ENCODE results near the gene ZNF655. TPM values are rescaled to one million over a fixed set of nuclear protein-coding genes. Genes with fewer than 3 reads are reported as not detected.

The ZNF655 gene
- total and polyA plus RNA-seq, 2 of the 4 experiments (the other 2 are of a cell fraction), result 49.6 to 54.7 TPM

DNA sequence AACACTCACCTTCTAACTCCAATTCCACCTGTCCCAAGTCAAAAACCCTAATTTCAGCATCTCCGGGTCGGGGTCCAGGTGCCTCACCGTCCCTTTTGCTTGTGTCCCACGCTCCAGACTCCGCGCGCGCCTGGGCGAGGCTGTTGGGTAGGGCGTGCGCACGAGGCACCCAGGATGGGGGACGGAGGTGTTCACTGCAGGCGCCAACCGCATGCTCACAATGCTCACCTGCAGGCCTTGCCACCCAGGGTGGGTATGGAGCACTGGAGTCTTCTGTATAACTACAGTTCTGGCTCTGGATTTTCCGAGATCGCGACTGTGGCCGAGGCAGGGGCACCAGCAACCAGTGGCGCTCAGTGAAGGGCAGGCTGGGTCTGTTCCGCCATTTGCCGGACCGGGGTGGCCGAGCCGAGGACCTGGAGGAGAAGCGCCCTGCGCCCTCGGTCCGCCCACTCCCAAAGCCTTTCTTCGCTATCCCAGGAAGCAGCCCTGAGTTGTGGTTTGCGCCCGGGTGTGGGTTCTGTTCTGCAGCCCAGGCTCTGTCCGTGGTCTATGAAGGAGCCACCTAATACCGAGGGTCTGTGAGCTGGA is 15.3 kb upstream of the ZNF655 start:
- H4K5ac ChIP-seq (ENCODE audit: low read depth, low read length), result no peak overlapping the region
- no peak overlapping the region for H3K18ac ChIP-seq (ENCODE audit: low read depth, low read length)
- POLR2A ChIA-PET (ENCODE audit: unreplicated experiment), result no interaction called here
- H4K20me1 ChIP-seq (ENCODE audit: insufficient read depth, low read length), result no peaks in the 10 kb centered on the region
- H3K4me2 ChIP-seq (ENCODE audit: low read depth, low read length), result no peak overlapping the region
- no TSS peak for BruUV-seq (replicated peaks)
- H3K14ac ChIP-seq (replicated peaks; ENCODE audit: low read depth, low read length), result no peak overlapping the region
- no peaks in the 10 kb centered on the region for H3K27me3 ChIP-seq (ENCODE audit: control insufficient read depth, insufficient read depth, low read length)
- H3K4me3 ChIP-seq (ENCODE audit: insufficient read depth, low read depth, low read length), result no peak overlapping the region
- H3K4ac ChIP-seq (ENCODE audit: low read depth, low read length), result no peak overlapping the region
- no peak overlapping the region for H2BK120ac ChIP-seq (ENCODE audit: low read depth, low read length)
- H2AFZ ChIP-seq (replicated peaks; ENCODE audit: low read length, poor library complexity), result no peak overlapping the region
- H3K56ac ChIP-seq (ENCODE audit: extremely low read depth, insufficient read depth, low read length), result no peak overlapping the region
- no peak overlapping the region for H4K8ac ChIP-seq (ENCODE audit: low read depth in 2 of 2, low read length in 2 of 2)
- H2BK15ac ChIP-seq (ENCODE audit: low read depth, low read length), result no peak overlapping the region
- ATAC-seq (ENCODE audit: low read depth), result no peak
- WGBS, 2 experiments (ENCODE audit: extremely low coverage in 2 of 2, insufficient read length in 1 of 2), result 95% methylated on average over 17 of the region's 34 CpGs; no CpG with 5 or more reads in 1 of the 2 experiments
- H3K36me3 ChIP-seq (ENCODE audit: control insufficient read depth, insufficient read depth, low read length), result peaks cover 18% of the 10 kb centered on the region
- CTCF ChIA-PET, result no interaction called here
- no peaks in the 10 kb centered on the region for H3K4me1 ChIP-seq (ENCODE audit: control insufficient read depth, insufficient read depth, low read length)
- intact Hi-C loops (cut with micrococcal nuclease), result no loop called here
- in situ Hi-C loops (cut with MboI; ENCODE audit: low sequenced_read_pairs), result no loop called here
- H3K9me1 ChIP-seq (ENCODE audit: insufficient read depth, low read length), result no peaks in the 10 kb centered on the region
- no peak overlapping the region for H4K91ac ChIP-seq (ENCODE audit: insufficient read depth, low read depth, low read length)
- TF ChIP-seq RAD21 (IDR thresholded peaks at IDR 0.05; ENCODE audit: low read length) (no peak), CTCF (conservative IDR thresholded peaks at IDR 0.05; ENCODE audit: low read depth, low read length) (no peak), NFE2L2 (IDR thresholded peaks at IDR 0.05; ENCODE audit: low read depth, low read length) (no peak), MAZ (IDR thresholded peaks at IDR 0.05; ENCODE audit: borderline replicate concordance, low read depth, low read length) (no peak)
- TF ChIP-seq, protein P1, sequence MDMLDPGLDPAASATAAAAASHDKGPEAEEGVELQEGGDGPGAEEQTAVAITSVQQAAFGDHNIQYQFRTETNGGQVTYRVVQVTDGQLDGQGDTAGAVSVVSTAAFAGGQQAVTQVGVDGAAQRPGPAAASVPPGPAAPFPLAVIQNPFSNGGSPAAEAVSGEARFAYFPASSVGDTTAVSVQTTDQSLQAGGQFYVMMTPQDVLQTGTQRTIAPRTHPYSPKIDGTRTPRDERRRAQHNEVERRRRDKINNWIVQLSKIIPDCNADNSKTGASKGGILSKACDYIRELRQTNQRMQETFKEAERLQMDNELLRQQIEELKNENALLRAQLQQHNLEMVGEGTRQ (IDR thresholded peaks at IDR 0.05; ENCODE audit: low read depth, low read length), result no peak
- TF ChIP-seq, protein P2, sequence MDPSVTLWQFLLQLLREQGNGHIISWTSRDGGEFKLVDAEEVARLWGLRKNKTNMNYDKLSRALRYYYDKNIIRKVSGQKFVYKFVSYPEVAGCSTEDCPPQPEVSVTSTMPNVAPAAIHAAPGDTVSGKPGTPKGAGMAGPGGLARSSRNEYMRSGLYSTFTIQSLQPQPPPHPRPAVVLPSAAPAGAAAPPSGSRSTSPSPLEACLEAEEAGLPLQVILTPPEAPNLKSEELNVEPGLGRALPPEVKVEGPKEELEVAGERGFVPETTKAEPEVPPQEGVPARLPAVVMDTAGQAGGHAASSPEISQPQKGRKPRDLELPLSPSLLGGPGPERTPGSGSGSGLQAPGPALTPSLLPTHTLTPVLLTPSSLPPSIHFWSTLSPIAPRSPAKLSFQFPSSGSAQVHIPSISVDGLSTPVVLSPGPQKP (IDR thresholded peaks at IDR 0.05; ENCODE audit: borderline replicate concordance, low read depth, low read length), result no peak
- no peak overlapping the region for H2BK5ac ChIP-seq (ENCODE audit: low read depth, low read length, poor library complexity, severe bottlenecking)
- H3K23ac ChIP-seq (ENCODE audit: low read depth, low read length), result no peak overlapping the region
- dilution Hi-C loops (cut with HindIII; ENCODE audit: low sequenced_read_pairs, unreplicated experiment), result no loop called here
- H3K79me1 ChIP-seq (ENCODE audit: low read depth in 1 of 2, low read length in 2 of 2), result no peaks in the 10 kb centered on the region; a peak in 1 of 4 replicates
- no peak overlapping the region for H2BK20ac ChIP-seq (ENCODE audit: low read depth, low read length)
- H2AK9ac ChIP-seq (replicated peaks; ENCODE audit: low read depth, low read length, poor library complexity), result no peak overlapping the region
- H3K9me3 ChIP-seq (ENCODE audit: control insufficient read depth, insufficient read depth, low read length), result peaks cover 50% of the 10 kb centered on the region
- H3K27ac ChIP-seq (ENCODE audit: insufficient read depth, low read length), result no peak overlapping the region
- no peak overlapping the region for H3K9ac ChIP-seq (ENCODE audit: low read depth, low read length)
- no peak overlapping the region for H2AK5ac ChIP-seq (ENCODE audit: low read depth, low read length)
- DNase-seq, result no peak

All from IMR-90 (cell line).